ENCODE data around the gene GART.

Gene GART

DNA sequence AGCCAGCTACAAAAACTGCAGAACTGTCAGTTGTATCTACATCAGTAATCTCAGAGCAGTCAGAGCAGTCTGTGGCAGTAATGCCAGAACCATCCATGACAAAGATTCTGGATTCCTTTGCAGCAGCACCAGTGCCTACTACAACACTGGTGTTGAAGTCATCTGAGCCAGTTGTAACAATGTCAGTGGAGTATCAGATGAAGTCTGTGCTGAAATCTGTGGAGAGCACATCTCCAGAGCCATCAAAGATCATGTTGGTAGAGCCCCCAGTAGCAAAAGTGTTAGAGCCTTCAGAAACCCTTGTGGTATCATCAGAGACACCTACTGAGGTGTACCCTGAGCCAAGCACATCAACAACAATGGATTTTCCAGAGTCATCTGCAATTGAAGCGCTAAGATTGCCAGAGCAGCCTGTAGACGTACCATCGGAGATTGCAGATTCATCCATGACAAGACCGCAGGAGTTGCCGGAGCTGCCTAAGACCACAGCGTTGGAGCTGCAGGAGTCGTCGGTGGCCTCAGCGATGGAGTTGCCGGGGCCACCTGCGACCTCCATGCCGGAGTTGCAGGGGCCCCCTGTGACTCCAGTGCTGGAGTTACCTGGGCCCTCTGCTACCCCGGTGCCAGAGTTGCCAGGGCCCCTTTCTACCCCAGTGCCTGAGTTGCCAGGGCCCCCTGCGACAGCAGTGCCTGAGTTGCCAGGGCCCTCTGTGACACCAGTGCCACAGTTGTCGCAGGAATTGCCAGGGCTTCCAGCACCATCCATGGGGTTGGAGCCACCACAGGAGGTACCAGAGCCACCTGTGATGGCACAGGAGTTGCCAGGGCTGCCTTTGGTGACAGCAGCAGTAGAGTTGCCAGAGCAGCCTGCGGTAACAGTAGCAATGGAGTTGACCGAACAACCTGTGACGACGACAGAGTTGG is 8.2 kb upstream of the GART start:
- H3K36me3 ChIP-seq = peaks cover 78 to 88% (median 83%) of the 10 kb centered on the region in 3 donors

DNA sequence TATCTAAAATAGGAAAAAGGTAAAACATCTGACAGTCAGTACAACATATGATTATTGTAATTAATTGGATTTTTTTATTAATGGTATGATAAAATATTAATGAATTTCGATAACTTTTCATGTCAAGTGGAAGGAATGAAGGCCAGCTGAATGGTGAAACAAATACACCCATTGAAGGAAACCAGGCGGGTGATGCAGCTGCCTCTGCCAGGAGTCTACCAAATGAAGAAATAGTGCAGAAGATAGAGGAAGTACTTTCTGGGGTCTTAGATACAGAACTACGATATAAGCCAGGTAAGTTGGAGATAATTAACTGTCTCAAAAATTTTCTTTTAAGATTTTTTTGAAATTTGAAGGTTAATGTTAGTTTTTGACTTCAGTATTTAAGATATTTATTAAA is 4.2 kb upstream of the GART start:
- H3K27ac ChIP-seq = no peak overlapping the region
- intact Hi-C loops (cut with DNase I; ENCODE audit: low total_unique reads) = no loop called here
- TF ChIP-seq, protein P1, sequence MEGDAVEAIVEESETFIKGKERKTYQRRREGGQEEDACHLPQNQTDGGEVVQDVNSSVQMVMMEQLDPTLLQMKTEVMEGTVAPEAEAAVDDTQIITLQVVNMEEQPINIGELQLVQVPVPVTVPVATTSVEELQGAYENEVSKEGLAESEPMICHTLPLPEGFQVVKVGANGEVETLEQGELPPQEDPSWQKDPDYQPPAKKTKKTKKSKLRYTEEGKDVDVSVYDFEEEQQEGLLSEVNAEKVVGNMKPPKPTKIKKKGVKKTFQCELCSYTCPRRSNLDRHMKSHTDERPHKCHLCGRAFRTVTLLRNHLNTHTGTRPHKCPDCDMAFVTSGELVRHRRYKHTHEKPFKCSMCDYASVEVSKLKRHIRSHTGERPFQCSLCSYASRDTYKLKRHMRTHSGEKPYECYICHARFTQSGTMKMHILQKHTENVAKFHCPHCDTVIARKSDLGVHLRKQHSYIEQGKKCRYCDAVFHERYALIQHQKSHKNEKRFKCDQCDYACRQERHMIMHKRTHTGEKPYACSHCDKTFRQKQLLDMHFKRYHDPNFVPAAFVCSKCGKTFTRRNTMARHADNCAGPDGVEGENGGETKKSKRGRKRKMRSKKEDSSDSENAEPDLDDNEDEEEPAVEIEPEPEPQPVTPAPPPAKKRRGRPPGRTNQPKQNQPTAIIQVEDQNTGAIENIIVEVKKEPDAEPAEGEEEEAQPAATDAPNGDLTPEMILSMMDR (IDR thresholded peaks at IDR 0.05) = no peak
- no peaks in the 10 kb centered on the region for H3K27me3 ChIP-seq
- no peaks in the 10 kb centered on the region for H3K9me3 ChIP-seq
- no peak overlapping the region for H3K4me3 ChIP-seq
- DNase-seq = no peak
- peaks cover 0 to 36% (median 4%) of the 10 kb centered on the region in 4 donors for H3K4me1 ChIP-seq
- H3K36me3 ChIP-seq = peaks cover 40 to 48% (median 43%) of the 10 kb centered on the region in 3 donors

More for the DNA sequence above, 8.2 kb upstream of the GART start:
- intact Hi-C loops (cut with DNase I; ENCODE audit: low total_unique reads) = no loop called here
- no peak for DNase-seq
- Histone ChIP-seq H3K27ac (no peak overlapping the region), H3K4me3 (no peak overlapping the region), H3K27me3 (no peaks in the 10 kb centered on the region), H3K9me3 (no peaks in the 10 kb centered on the region), H3K4me1 (peaks cover 0 to 24% (median 0%) of the 10 kb centered on the region in 4 donors)
- TF ChIP-seq, protein P1 (IDR thresholded peaks at IDR 0.05) = no peak

DNA sequence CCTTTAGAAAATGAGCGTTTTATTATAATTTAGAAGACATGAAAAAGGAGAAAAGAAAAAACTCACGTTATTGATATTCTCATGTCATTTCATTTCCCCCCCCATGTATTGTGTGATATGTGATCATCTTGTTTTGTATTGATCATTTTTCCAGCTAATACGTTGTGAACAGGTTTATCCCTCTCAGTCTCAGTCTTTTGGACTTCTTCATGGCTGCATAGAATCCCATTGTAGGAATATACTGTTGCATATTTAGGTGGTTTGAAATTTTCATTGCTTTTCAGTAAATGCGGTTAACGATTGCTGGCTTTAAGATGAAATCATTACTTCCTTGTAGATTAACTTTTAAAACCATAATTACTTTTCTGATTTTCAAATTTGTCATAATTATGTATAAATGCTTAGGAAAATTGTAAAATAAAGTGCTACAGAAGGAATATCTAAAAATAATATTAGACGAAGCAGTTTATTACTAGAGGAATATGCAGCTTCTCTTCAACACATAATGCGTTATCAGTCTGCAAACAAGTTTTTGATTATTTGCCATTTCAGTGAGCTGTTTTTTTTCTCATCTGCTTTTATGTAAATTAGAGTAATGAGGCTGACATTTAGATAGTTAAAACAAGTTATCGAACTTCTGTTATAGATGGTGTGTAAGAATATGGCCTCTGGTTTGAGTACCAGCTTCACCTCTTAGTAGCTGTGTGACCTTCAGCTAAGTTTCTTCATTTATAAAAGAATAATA is 2.7 kb upstream of the GART start:
- Histone ChIP-seq H3K27ac (peak overlapping the region in 1 of 2 donors; percentile 93), H3K9me3 (no peaks in the 10 kb centered on the region), H3K4me1 (peaks cover 0 to 41% (median 10%) of the 10 kb centered on the region in 4 donors), H3K4me3 (peak overlapping the region; percentile 61 to 86), H3K27me3 (no peaks in the 10 kb centered on the region), H3K36me3 (peaks cover 26 to 33% (median 28%) of the 10 kb centered on the region in 3 donors)
- no peak for DNase-seq
- intact Hi-C loops (cut with DNase I; ENCODE audit: low total_unique reads) = no loop called here
- TF ChIP-seq, protein P1 (IDR thresholded peaks at IDR 0.05) = no peak

DNA sequence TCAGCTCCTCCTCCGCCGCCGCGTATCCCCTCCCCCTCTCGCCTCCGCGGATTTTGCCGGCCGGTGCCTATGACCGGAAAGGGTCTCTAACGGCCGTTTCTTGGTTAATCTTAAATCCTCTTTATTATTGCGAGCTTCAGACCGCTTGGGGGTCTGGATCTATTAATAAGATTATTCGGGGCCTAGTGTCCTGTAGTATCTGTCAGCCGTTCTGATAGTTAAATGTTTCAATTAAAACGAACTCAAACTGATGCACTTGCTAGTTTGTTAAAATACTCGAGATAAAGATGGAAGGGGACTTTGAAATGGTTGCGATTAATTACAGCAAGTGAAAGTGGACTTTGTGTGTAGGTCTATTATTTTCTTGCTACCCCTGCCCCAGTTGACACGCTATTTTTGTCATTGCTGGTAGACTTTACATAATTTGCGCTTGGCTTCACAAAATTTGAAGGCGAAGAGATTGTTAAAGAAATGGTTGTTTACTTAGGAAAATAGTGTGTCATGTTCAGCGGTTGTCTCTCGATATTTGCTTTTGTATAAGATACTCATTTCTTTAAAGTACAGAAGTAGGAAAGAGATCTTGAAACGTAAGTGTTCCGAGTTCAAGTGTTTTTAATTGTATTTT is 1.7 kb upstream of the GART start:
- H3K36me3 ChIP-seq = peaks cover 16 to 25% (median 22%) of the 10 kb centered on the region in 3 donors
- peaks cover 0 to 39% (median 10%) of the 10 kb centered on the region in 4 donors for H3K4me1 ChIP-seq
- TF ChIP-seq, protein P1 (IDR thresholded peaks at IDR 0.05) = no peak
- H3K27me3 ChIP-seq = no peaks in the 10 kb centered on the region
- H3K27ac ChIP-seq = peak overlapping the region; percentile 93 to 100
- peak overlapping the region; percentile 61 to 86 for H3K4me3 ChIP-seq
- no peaks in the 10 kb centered on the region for H3K9me3 ChIP-seq
- intact Hi-C loops (cut with DNase I; ENCODE audit: low total_unique reads) = no loop called here
- DNase-seq = peak in 1 of 2 donors; percentile 65
